Stimulated activated CD8-positive, alpha-beta memory T cell treated with anti-CD3 and anti-CD28 coated beads, Interleukin-4, amount 100 ng/mL, for 24 hours (primary cell): ENCODE results near the gene KRT12.

Experiments
- DNase-seq: peaks from one replicate; pipeline ENCODE4 v3.0.0-alpha.2; 2020; ENCODE audit warnings: low read depth

Gene KRT12

GRCh38 chr17:40843242-40843641 lies 23.8 kb downstream of the KRT12 start:
- DNase-seq = no peak

- no peak for DNase-seq
Measured at GRCh38 chr17:40841246-40841645, 25.8 kb downstream of the KRT12 start.

GRCh38 chr17:40839194-40839593 lies 27.8 kb downstream of the KRT12 start:
- DNase-seq = no peak

- no peak for DNase-seq
Measured at GRCh38 chr17:40836020-40836419, 31.0 kb downstream of the KRT12 start.

- no peak for DNase-seq
Measured at GRCh38 chr17:40833882-40834281, 33.1 kb downstream of the KRT12 start.

GRCh38 chr17:40832840-40833239 lies 34.2 kb downstream of the KRT12 start:
- no peak for DNase-seq

- DNase-seq = no peak
Measured at GRCh38 chr17:40830085-40830776, 36.8 kb downstream of the KRT12 start.

GRCh38 chr17:40828454-40829044 lies 38.5 kb downstream of the KRT12 start:
- DNase-seq = no peak

GRCh38 chr17:40827746-40828453 lies 39.1 kb downstream of the KRT12 start:
- no peak for DNase-seq

- no peak for DNase-seq
Measured at GRCh38 chr17:40825599-40825998, 41.4 kb downstream of the KRT12 start.

GRCh38 chr17:40824015-40824832 lies 42.8 kb downstream of the KRT12 start:
- DNase-seq = no peak

GRCh38 chr17:40822132-40822812 lies 44.8 kb downstream of the KRT12 start, which contains the start of gene KRT10:
KRT10 (minus strand) TSS chr17:40822614; CDS start chr17:40822585, 29 bp downstream.
- no peak for DNase-seq

GRCh38 chr17:40821536-40821935 lies 45.5 kb downstream of the KRT12 start:
- no peak for DNase-seq

GRCh38 chr17:40820228-40820838 lies 46.7 kb downstream of the KRT12 start:
- no peak for DNase-seq

GRCh38 chr17:40819528-40820125 lies 47.4 kb downstream of the KRT12 start:
- DNase-seq = no peak

GRCh38 chr17:40818733-40819527 lies 48.1 kb downstream of the KRT12 start:
- DNase-seq = peak; percentile 74

GRCh38 chr17:40818343-40818732 lies 48.7 kb downstream of the KRT12 start:
- DNase-seq = no peak

GRCh38 chr17:40817103-40817682 lies 49.8 kb downstream of the KRT12 start:
- no peak for DNase-seq

- DNase-seq = no peak
Measured at GRCh38 chr17:40816569-40816968, 50.5 kb downstream of the KRT12 start.

- DNase-seq = no peak
Measured at GRCh38 chr17:40815381-40815780, 51.6 kb downstream of the KRT12 start.
